Activated CD8-positive, alpha-beta T cell treated with anti-CD3 and anti-CD28 coated beads for 36 hours (primary cell): ENCODE data around the gene OS9. TPM values are rescaled to one million over a fixed set of nuclear protein-coding genes. Genes with fewer than 3 reads are reported as not detected.
A peak's percentile ranks its signal among the peaks of the same experiment; 100 is the strongest.

Experiments
- ATAC-seq: fragments of 200-7000 bp; cut with Tn5 transposase; one replicate; pipeline ENCODE4 v1.10.0; 2021; ENCODE audit warnings: mild to moderate bottlenecking, moderate library complexity
- CTCF ChIA-PET: fragments of 350-600 bp; sonication (Branson Sonifier 250); formaldehyde crosslinking; loops from one replicate; lab custom pipeline; 2021; ENCODE audit warnings: antibody characterized with exemption; lab: Charles Lee
- POLR2A ChIA-PET: fragments of 350-600 bp; sonication (Branson Sonifier 250); formaldehyde crosslinking; loops from one replicate; lab custom pipeline; 2021; ENCODE audit warnings: antibody characterized with exemption; lab: Charles Lee
- DNase-seq: peaks from one replicate; pipeline ENCODE4 v3.0.0-alpha.2; 2020
- H3K27ac Mint-ChIP-seq: one replicate; pipeline ENCODE4 v1.8.0; 2021; ENCODE audit warnings: mild to moderate bottlenecking, mixed read lengths
- H3K27me3 Mint-ChIP-seq: one replicate; pipeline ENCODE4 v1.8.0; 2021; ENCODE audit warnings: mixed read lengths
- H3K36me3 Mint-ChIP-seq: one replicate; pipeline ENCODE4 v1.8.0; 2021; ENCODE audit warnings: low read depth, mixed read lengths
- H3K4me1 Mint-ChIP-seq: one replicate; pipeline ENCODE4 v1.8.0; 2021; ENCODE audit warnings: low read depth, mixed read lengths
- H3K4me3 Mint-ChIP-seq: one replicate; pipeline ENCODE4 v1.8.0; 2021; ENCODE audit warnings: mild to moderate bottlenecking, moderate library complexity, mixed read lengths
- H3K9me3 Mint-ChIP-seq: one replicate; pipeline ENCODE4 v1.8.0; 2021; ENCODE audit warnings: mixed read lengths
- CTCF ChIP-seq: fragments of 200-600 bp; IDR thresholded peaks from one replicate; pipeline ENCODE4 v1.8.0; 2022; ENCODE audit warnings: antibody characterized with exemption, mild to moderate bottlenecking
- intact Hi-C: fragments of 100-400 bp; cut with micrococcal nuclease; formaldehyde crosslinking; loops from one replicate; pipeline ENCODE4 v1.10.0; 2022
- total RNA-seq, 2 experiments: library from RNA; stranded (reverse); gene quantifications; one replicate each; pipeline ENCODE4 v1.2.3, GENCODE V29; 2021

OS9 gene
- total RNA-seq, 2 experiments from 2014 or later, result 53.0 to 56.3 TPM

- POLR2A ChIA-PET, result interaction anchor here (0.9 to 1.5 kb wide), 6 partner anchors 17 to 161 kb away, joined by 3 to 4 read pairs (median 3); partner anchors contain the start of genes OS9 and TSPAN31
- peaks cover 25% of the 10 kb centered on the region for H3K36me3 Mint-ChIP-seq
- H3K9me3 Mint-ChIP-seq, result no peaks in the 10 kb centered on the region
- no peak for TF ChIP-seq CTCF
- no peak overlapping the region for H3K4me3 Mint-ChIP-seq
- intact Hi-C loops, result no loop called here
- no peak for DNase-seq
- peaks cover 6% of the 10 kb centered on the region for H3K4me1 Mint-ChIP-seq
- no peak for ATAC-seq
- H3K27me3 Mint-ChIP-seq, result no peaks in the 10 kb centered on the region
- CTCF ChIA-PET, result interaction anchor here (0.8 to 1.8 kb wide), 4 partner anchors 10 to 19 kb away, joined by 3 to 4 read pairs (median 3); no protein-coding TSS in a partner anchor
- no peak overlapping the region for H3K27ac Mint-ChIP-seq
Observed at GRCh38 chr12:57723630-57723962, 29.7 kb downstream of the OS9 start.

GRCh38 chr12:57724003-57724935 is 30.3 kb downstream of the OS9 start:
- CTCF ChIA-PET, result interaction anchor here (1.8 kb wide), 1 partner anchor 12 kb away, joined by 4 read pairs; no protein-coding TSS in a partner anchor

GRCh38 chr12:57724936-57725740 is 31.2 kb downstream of the OS9 start:
- intact Hi-C loops, result no loop called here
- Mint-ChIP-seq H3K27ac (no peak overlapping the region), H3K27me3 (no peaks in the 10 kb centered on the region)

More at GRCh38 chr12:57724003-57724935, 30.3 kb downstream of the OS9 start:
- Mint-ChIP-seq H3K4me3 (no peak overlapping the region), H3K9me3 (no peaks in the 10 kb centered on the region), H3K4me1 (peaks cover 6% of the 10 kb centered on the region), H3K27me3 (no peaks in the 10 kb centered on the region), H3K36me3 (peaks cover 23% of the 10 kb centered on the region), H3K27ac (no peak overlapping the region)
- POLR2A ChIA-PET, result interaction anchor here (0.9 to 1.5 kb wide), 8 partner anchors 12 to 162 kb away, joined by 3 to 4 read pairs (median 3); partner anchors contain the start of genes OS9 and TSPAN31
- ATAC-seq, result peak; percentile 21
- DNase-seq, result no peak
- no peak for TF ChIP-seq CTCF
- intact Hi-C loops, result no loop called here

GRCh38 chr12:57725851-57726150 is 31.9 kb downstream of the OS9 start:
- H3K9me3 Mint-ChIP-seq, result no peaks in the 10 kb centered on the region
- peaks cover 29% of the 10 kb centered on the region for H3K36me3 Mint-ChIP-seq
- ATAC-seq, result no peak
- CTCF ChIA-PET, result interaction anchor here (1.4 to 1.5 kb wide), 2 partner anchors 15 to 68 kb away, joined by 3 to 8 read pairs; no protein-coding TSS in a partner anchor
- intact Hi-C loops, result no loop called here
- no peak overlapping the region for H3K4me3 Mint-ChIP-seq
- POLR2A ChIA-PET, result no interaction called here
- H3K4me1 Mint-ChIP-seq, result peaks cover 6% of the 10 kb centered on the region
- no peak overlapping the region for H3K27ac Mint-ChIP-seq
- no peak for TF ChIP-seq CTCF
- H3K27me3 Mint-ChIP-seq, result no peaks in the 10 kb centered on the region
- no peak for DNase-seq

More at GRCh38 chr12:57724936-57725740, 31.2 kb downstream of the OS9 start:
- CTCF ChIA-PET, result interaction anchor here (1.4 to 1.5 kb wide), 2 partner anchors 16 to 69 kb away, joined by 3 to 8 read pairs; no protein-coding TSS in a partner anchor
- Mint-ChIP-seq H3K4me1 (peaks cover 6% of the 10 kb centered on the region), H3K36me3 (peaks cover 25% of the 10 kb centered on the region), H3K4me3 (no peak overlapping the region), H3K9me3 (no peaks in the 10 kb centered on the region)
- POLR2A ChIA-PET, result interaction anchor here (0.9 to 1.4 kb wide), 5 partner anchors 12 to 150 kb away, joined by 3 read pairs; partner anchors contain the start of gene OS9
- DNase-seq, result no peak
- no peak for TF ChIP-seq CTCF
- no peak for ATAC-seq
